Endothelial cell of umbilical vein (primary cell): ENCODE results near the gene TRPM3.

Source experiments
- EZH2 ChIP-seq: IDR thresholded peaks from 2 replicates; pipeline ENCODE4 v1.6.1; 2012; ENCODE audit warnings: borderline replicate concordance, low read depth, mild to moderate bottlenecking, moderate library complexity, low read length, inconsistent platforms; ENCODE audit not compliant: severe bottlenecking
- JUN ChIP-seq: IDR thresholded peaks from 2 replicates; pipeline ENCODE4 v1.6.1; 2011; ENCODE audit warnings: borderline replicate concordance, low read depth; ENCODE audit not compliant: insufficient read length, insufficient read depth
- MYC ChIP-seq: IDR thresholded peaks from one replicate; pipeline ENCODE4 v1.6.1; 2011; ENCODE audit warnings: mild to moderate bottlenecking, low read depth, low read length
- POLR2A ChIP-seq: IDR thresholded peaks from 2 replicates; pipeline ENCODE4 v1.6.1; 2012; ENCODE audit warnings: low read depth, mild to moderate bottlenecking, control low read depth, low read length
- POLR2AphosphoS5 ChIP-seq: IDR thresholded peaks from 2 replicates; pipeline ENCODE4 v1.6.1; 2012; ENCODE audit warnings: low read depth, mild to moderate bottlenecking, control low read depth, low read length, moderate library complexity; ENCODE audit not compliant: insufficient read depth
- TF ChIP-seq, protein P1 (sequence below), 2 donors: IDR thresholded peaks; 1 replicate in 1 of 2; 2 replicates in 1 of 2; pipeline ENCODE4 v1.5.1; 2011; ENCODE audit warnings: low read length in 2 of 2, mild to moderate bottlenecking in 2 of 2, moderate library complexity in 2 of 2, control low read depth in 1 of 2, inconsistent platforms in 1 of 2, low read depth in 1 of 2; ENCODE audit not compliant: insufficient read depth in 1 of 2; ENCODE audit errors: extremely low read depth in 1 of 2

DNA sequence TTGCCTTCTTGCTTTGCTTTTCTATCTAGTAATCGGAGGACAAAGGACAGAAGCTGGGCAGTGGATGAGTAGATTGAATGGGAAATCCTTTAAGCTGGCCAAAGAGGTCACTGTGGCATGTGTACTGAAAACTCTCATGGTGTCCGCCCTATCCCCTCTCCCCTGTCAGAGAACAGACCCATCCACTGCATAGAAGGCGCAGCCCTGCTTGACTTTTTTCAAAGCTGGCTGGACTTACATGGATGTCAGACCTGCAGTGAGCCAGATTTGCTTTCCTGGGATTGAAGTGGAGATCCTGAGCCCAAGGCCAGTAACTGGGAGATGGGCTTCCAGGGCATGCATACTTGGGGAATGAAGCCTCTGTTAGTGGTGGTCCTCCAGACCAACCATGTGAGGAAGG, 329.5 kb downstream of the TRPM3 start:
- no peak for TF ChIP-seq POLR2A
- no peak for TF ChIP-seq MYC
- no peak for TF ChIP-seq EZH2
- TF ChIP-seq JUN: no peak
- TF ChIP-seq, protein P1, sequence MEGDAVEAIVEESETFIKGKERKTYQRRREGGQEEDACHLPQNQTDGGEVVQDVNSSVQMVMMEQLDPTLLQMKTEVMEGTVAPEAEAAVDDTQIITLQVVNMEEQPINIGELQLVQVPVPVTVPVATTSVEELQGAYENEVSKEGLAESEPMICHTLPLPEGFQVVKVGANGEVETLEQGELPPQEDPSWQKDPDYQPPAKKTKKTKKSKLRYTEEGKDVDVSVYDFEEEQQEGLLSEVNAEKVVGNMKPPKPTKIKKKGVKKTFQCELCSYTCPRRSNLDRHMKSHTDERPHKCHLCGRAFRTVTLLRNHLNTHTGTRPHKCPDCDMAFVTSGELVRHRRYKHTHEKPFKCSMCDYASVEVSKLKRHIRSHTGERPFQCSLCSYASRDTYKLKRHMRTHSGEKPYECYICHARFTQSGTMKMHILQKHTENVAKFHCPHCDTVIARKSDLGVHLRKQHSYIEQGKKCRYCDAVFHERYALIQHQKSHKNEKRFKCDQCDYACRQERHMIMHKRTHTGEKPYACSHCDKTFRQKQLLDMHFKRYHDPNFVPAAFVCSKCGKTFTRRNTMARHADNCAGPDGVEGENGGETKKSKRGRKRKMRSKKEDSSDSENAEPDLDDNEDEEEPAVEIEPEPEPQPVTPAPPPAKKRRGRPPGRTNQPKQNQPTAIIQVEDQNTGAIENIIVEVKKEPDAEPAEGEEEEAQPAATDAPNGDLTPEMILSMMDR (IDR thresholded peaks at IDR 0.05; ENCODE audit: extremely low read depth in 1 of 2, insufficient read depth in 1 of 2, low read depth in 1 of 2, low read length in 2 of 2): no peak
- TF ChIP-seq POLR2AphosphoS5: no peak
